HUES6 (cell line): Measurements from ENCODE around the gene U2SURP.

Experiments used
- H3K27ac ChIP-seq: 2 replicates; pipeline ENCODE4 v1.7.0; 2013; ENCODE audit warnings: low read depth, mild to moderate bottlenecking, low read length, inconsistent platforms
- H3K27me3 ChIP-seq: 2 replicates; pipeline ENCODE4 v1.6.1; 2013; ENCODE audit warnings: low read length; ENCODE audit not compliant: control insufficient read depth, insufficient read depth
- H3K36me3 ChIP-seq: 2 replicates; pipeline ENCODE4 v1.6.1; 2013; ENCODE audit warnings: low read length; ENCODE audit not compliant: control insufficient read depth, insufficient read depth
- H3K4me1 ChIP-seq: 2 replicates; pipeline ENCODE4 v1.6.1; 2013; ENCODE audit warnings: low read length; ENCODE audit not compliant: control insufficient read depth, insufficient read depth
- H3K4me3 ChIP-seq: 2 replicates; pipeline ENCODE4 v1.5.1; 2013; ENCODE audit warnings: low read depth, low read length
- H3K9ac ChIP-seq: one replicate; pipeline ENCODE4 v1.6.1; 2013; ENCODE audit warnings: mild to moderate bottlenecking, low read length
- H3K9me3 ChIP-seq: 2 replicates; pipeline ENCODE4 v1.6.1; 2013; ENCODE audit warnings: low read depth, low read length; ENCODE audit not compliant: control insufficient read depth, insufficient read depth

The U2SURP gene

GRCh38 chr3:142963516-142964448, 37.6 kb upstream of the U2SURP start, which contains the start of gene PAQR9:
PAQR9 (minus strand) TSS chr3:142963674; CDS start chr3:142963336, 338 bp downstream.
- Histone ChIP-seq H3K4me3 (peak within 1 kb of the TSS; percentile 91), H3K36me3 (no peaks in the 10 kb centered on the region), H3K9me3 (no peaks in the 10 kb centered on the region), H3K4me1 (peaks cover 7% of the 10 kb centered on the region; the same call in 1 of the 2 replicates), H3K9ac (peak within 1 kb of the TSS; percentile 51), H3K27me3 (peaks cover 39% of the 10 kb centered on the region), H3K27ac (no peak within 1 kb of the TSS)

- H3K36me3 ChIP-seq = no peaks in the 10 kb centered on the region
- no peak overlapping the region for H3K27ac ChIP-seq
- H3K27me3 ChIP-seq = peaks cover 39% of the 10 kb centered on the region
Measured at GRCh38 chr3:142965581-142965980, 35.8 kb upstream of the U2SURP start.

GRCh38 chr3:142966808-142967207, 34.6 kb upstream of the U2SURP start:
- H3K4me1 ChIP-seq = peaks cover 7% of the 10 kb centered on the region; the same call in 1 of the 2 replicates
- H3K4me3 ChIP-seq = no peak overlapping the region
- no peaks in the 10 kb centered on the region for H3K9me3 ChIP-seq
- H3K27me3 ChIP-seq = peaks cover 33% of the 10 kb centered on the region
- no peak overlapping the region for H3K9ac ChIP-seq
- no peaks in the 10 kb centered on the region for H3K36me3 ChIP-seq
- no peak overlapping the region for H3K27ac ChIP-seq

More at GRCh38 chr3:142965581-142965980, 35.8 kb upstream of the U2SURP start:
- Histone ChIP-seq H3K9ac (no peak overlapping the region), H3K4me1 (peaks cover 7% of the 10 kb centered on the region; the same call in 1 of the 2 replicates), H3K4me3 (no peak overlapping the region), H3K9me3 (no peaks in the 10 kb centered on the region)

- Histone ChIP-seq H3K4me1 (no peaks in the 10 kb centered on the region), H3K27me3 (peaks cover 20% of the 10 kb centered on the region), H3K9me3 (no peaks in the 10 kb centered on the region), H3K9ac (no peak overlapping the region), H3K27ac (no peak overlapping the region), H3K4me3 (no peak overlapping the region), H3K36me3 (no peaks in the 10 kb centered on the region)
Measured at GRCh38 chr3:142968319-142969025, 32.9 kb upstream of the U2SURP start.

GRCh38 chr3:142971431-142971830, 29.9 kb upstream of the U2SURP start:
- Histone ChIP-seq H3K27ac (no peak overlapping the region), H3K9me3 (no peaks in the 10 kb centered on the region), H3K36me3 (no peaks in the 10 kb centered on the region), H3K4me1 (no peaks in the 10 kb centered on the region), H3K4me3 (no peak overlapping the region), H3K27me3 (no peaks in the 10 kb centered on the region), H3K9ac (no peak overlapping the region)

- Histone ChIP-seq H3K27me3 (no peaks in the 10 kb centered on the region), H3K9ac (no peak overlapping the region), H3K36me3 (no peaks in the 10 kb centered on the region), H3K4me3 (no peak overlapping the region), H3K9me3 (no peaks in the 10 kb centered on the region), H3K27ac (no peak overlapping the region), H3K4me1 (no peaks in the 10 kb centered on the region)
Measured at GRCh38 chr3:142972092-142972753, 29.1 kb upstream of the U2SURP start.

- no peaks in the 10 kb centered on the region for H3K4me1 ChIP-seq
- H3K27ac ChIP-seq = no peak overlapping the region
- H3K4me3 ChIP-seq = no peak overlapping the region
- no peaks in the 10 kb centered on the region for H3K9me3 ChIP-seq
- H3K27me3 ChIP-seq = no peaks in the 10 kb centered on the region
- no peak overlapping the region for H3K9ac ChIP-seq
- H3K36me3 ChIP-seq = no peaks in the 10 kb centered on the region
Measured at GRCh38 chr3:142973217-142974009, 28.0 kb upstream of the U2SURP start.

- Histone ChIP-seq H3K4me3 (no peak overlapping the region), H3K4me1 (no peaks in the 10 kb centered on the region), H3K9ac (no peak overlapping the region), H3K27me3 (no peaks in the 10 kb centered on the region), H3K36me3 (no peaks in the 10 kb centered on the region), H3K9me3 (no peaks in the 10 kb centered on the region), H3K27ac (no peak overlapping the region)
Measured at GRCh38 chr3:142975316-142975995, 25.9 kb upstream of the U2SURP start.

- Histone ChIP-seq H3K36me3 (no peaks in the 10 kb centered on the region), H3K27me3 (no peaks in the 10 kb centered on the region), H3K9me3 (no peaks in the 10 kb centered on the region), H3K27ac (no peak overlapping the region), H3K4me1 (peaks cover 11% of the 10 kb centered on the region), H3K9ac (no peak overlapping the region), H3K4me3 (no peak overlapping the region)
Measured at GRCh38 chr3:142976621-142977398, 24.6 kb upstream of the U2SURP start.
